PC-9 (cell line): ENCODE data around the gene UGT2A2. TPM values are rescaled to one million over a fixed set of nuclear protein-coding genes. Genes with fewer than 3 reads are reported as not detected.

Experiments used
- BruUV-seq: library from RNA; stranded (reverse); fragments of 400-500 nt; replicated peaks from 2 replicates; lab custom pipeline; 2021; lab: Mats Ljungman, UMichigan
- CTCF ChIA-PET: fragments of 300-600 bp; sonication (Branson Sonifier 250); formaldehyde crosslinking; loops from one replicate; lab custom pipeline; 2022; ENCODE audit warnings: antibody characterized with exemption; lab: Charles Lee
- POLR2A ChIA-PET: fragments of 300-600 bp; sonication (Branson Sonifier 250); formaldehyde crosslinking; loops from one replicate; lab custom pipeline; 2022; ENCODE audit warnings: antibody characterized with exemption; ENCODE audit not compliant: unreplicated experiment; lab: Charles Lee
- DNase-seq, 2 experiments: peaks; one replicate each; pipeline versions ENCODE4 v3.0.0 to v3.0.0-alpha.2; 2015 to 2022; ENCODE audit warnings: mixed read lengths in 1 of 2
- H2AFZ ChIP-seq: fragments of 200-600 bp; sonication (generic); 2 replicates; pipeline ENCODE4 v1.8.1; 2017; ENCODE audit warnings: antibody characterized with exemption
- H3F3A ChIP-seq: fragments of 200-600 bp; sonication (generic); 2 replicates; pipeline ENCODE4 v1.8.1; 2017; ENCODE audit warnings: antibody characterized with exemption, mild to moderate bottlenecking, low read depth; ENCODE audit not compliant: insufficient read depth
- H3K27ac ChIP-seq: fragments of 200-600 bp; sonication (generic); 2 replicates; pipeline ENCODE4 v1.6.1; 2016; ENCODE audit warnings: mixed run types
- H3K27me3 ChIP-seq: fragments of 200-600 bp; sonication (generic); 2 replicates; pipeline ENCODE4 v1.6.1; 2016; ENCODE audit warnings: low read depth, mixed run types; ENCODE audit not compliant: insufficient read depth
- H3K36me3 ChIP-seq: fragments of 200-600 bp; sonication (generic); 2 replicates; pipeline ENCODE4 v1.6.1; 2016; ENCODE audit warnings: low read depth, mixed run types
- H3K4me1 ChIP-seq: fragments of 200-600 bp; sonication (generic); replicated peaks from 2 replicates; pipeline ENCODE4 v1.6.1; 2016; ENCODE audit warnings: mixed run types; ENCODE audit not compliant: insufficient read depth
- H3K4me2 ChIP-seq: fragments of 200-600 bp; sonication (generic); 2 replicates; pipeline ENCODE4 v1.6.1; 2017; ENCODE audit warnings: mixed run types
- H3K4me3 ChIP-seq: fragments of 200-600 bp; sonication (generic); 2 replicates; pipeline ENCODE4 v1.6.1; 2016; ENCODE audit warnings: mixed run types
- H3K79me2 ChIP-seq: fragments of 200-600 bp; sonication (generic); 2 replicates; pipeline ENCODE4 v1.6.1; 2017; ENCODE audit warnings: low read depth, mixed run types
- H3K9me2 ChIP-seq: fragments of 200-600 bp; sonication (generic); 2 replicates; pipeline ENCODE4 v1.8.1; 2017; ENCODE audit warnings: mild to moderate bottlenecking; ENCODE audit not compliant: insufficient read depth
- H3K9me3 ChIP-seq: fragments of 200-600 bp; sonication (generic); 2 replicates; pipeline ENCODE4 v1.8.1; 2016; ENCODE audit warnings: low read depth; ENCODE audit not compliant: insufficient read depth
- H4K20me1 ChIP-seq: fragments of 200-600 bp; sonication (generic); 2 replicates; pipeline ENCODE4 v1.8.1; 2017; ENCODE audit not compliant: insufficient read depth
- CTCF ChIP-seq: fragments of 200-600 bp; sonication (generic); conservative IDR thresholded peaks from 2 replicates; pipeline ENCODE4 v1.6.1; 2017; ENCODE audit warnings: mixed run types, antibody characterized with exemption, mild to moderate bottlenecking, moderate library complexity
- EZH2 ChIP-seq: fragments of 200-600 bp; sonication (generic); IDR thresholded peaks from 2 replicates; pipeline ENCODE4 v1.8.0; 2017; ENCODE audit warnings: antibody characterized with exemption, low read depth
- intact Hi-C: fragments of 100-400 bp; cut with micrococcal nuclease; formaldehyde crosslinking; loops from one replicate; pipeline ENCODE4 v1.10.0; 2022; ENCODE audit not compliant: unreplicated experiment
- total RNA-seq: library from RNA; stranded (reverse); gene quantifications from 2 replicates; pipeline ENCODE4 v1.2.3, GENCODE V29; 2021

UGT2A2 gene
- total RNA-seq, 1 experiment from 2014 or later: not detected

GRCh38 chr4:69642961-69643360, 3.5 kb upstream of the UGT2A2 start:
- intact Hi-C loops: no loop called here
- Histone ChIP-seq H4K20me1 (no peaks in the 10 kb centered on the region), H3K27ac (no peak overlapping the region), H3K79me2 (no peaks in the 10 kb centered on the region), H3K4me1 (no peaks in the 10 kb centered on the region), H3F3A (no peaks in the 10 kb centered on the region), H2AFZ (no peak overlapping the region), H3K9me3 (no peaks in the 10 kb centered on the region), H3K4me3 (no peak overlapping the region), H3K4me2 (no peak overlapping the region), H3K27me3 (no peaks in the 10 kb centered on the region), H3K36me3 (no peaks in the 10 kb centered on the region), H3K9me2 (no peaks in the 10 kb centered on the region)
- POLR2A ChIA-PET: interaction anchor here (0.6 kb wide), 1 partner anchor 214 kb away, joined by 5 read pairs; no protein-coding TSS in a partner anchor
- TF ChIP-seq EZH2: no peak
- TF ChIP-seq CTCF: no peak
- no TSS peak for BruUV-seq
- CTCF ChIA-PET: interaction anchor here (0.6 kb wide), 1 partner anchor 1000 kb away, joined by 3 read pairs; no protein-coding TSS in a partner anchor
- DNase-seq: no peak

DNA sequence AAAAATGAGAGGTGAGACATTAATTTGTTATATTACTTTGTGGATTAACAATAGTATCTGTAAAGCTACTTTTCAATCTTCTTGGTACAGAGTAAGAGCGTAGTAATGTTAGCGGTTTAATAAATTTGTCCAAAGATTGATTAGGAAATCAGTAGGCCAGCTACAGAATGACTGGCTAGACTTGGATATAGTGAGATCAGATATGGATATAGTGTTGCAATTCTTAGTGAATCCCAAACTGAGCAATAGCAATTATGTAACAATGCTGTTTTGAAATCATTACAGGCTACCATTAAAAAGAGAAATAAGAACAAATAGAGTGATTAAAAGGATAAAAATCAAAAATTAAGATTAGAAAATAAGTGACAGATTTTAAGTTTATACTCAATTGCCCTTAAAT, 847 bp upstream of the UGT2A2 start:
- no TSS peak for BruUV-seq
- POLR2A ChIA-PET: no interaction called here

GRCh38 chr4:69617083-69617694, 22.3 kb downstream of the UGT2A2 start:
- POLR2A ChIA-PET: no interaction called here
- intact Hi-C loops: loop anchor here (2.0 kb wide), 1 partner anchor 298 kb away; no protein-coding TSS in a partner anchor
- Histone ChIP-seq H4K20me1 (no peaks in the 10 kb centered on the region), H3K79me2 (no peaks in the 10 kb centered on the region), H3K4me3 (no peak overlapping the region), H3F3A (no peaks in the 10 kb centered on the region), H3K4me1 (no peaks in the 10 kb centered on the region), H2AFZ (no peak overlapping the region), H3K36me3 (no peaks in the 10 kb centered on the region), H3K9me2 (no peaks in the 10 kb centered on the region), H3K27me3 (no peaks in the 10 kb centered on the region), H3K27ac (no peak overlapping the region), H3K9me3 (no peaks in the 10 kb centered on the region), H3K4me2 (no peak overlapping the region)
- no TSS peak for BruUV-seq
- DNase-seq: no peak
- TF ChIP-seq EZH2: no peak
- TF ChIP-seq CTCF: peak; percentile 57
- CTCF ChIA-PET: no interaction called here

More for the DNA sequence above, 847 bp upstream of the UGT2A2 start:
- Histone ChIP-seq H3K36me3 (no peaks in the 10 kb centered on the region), H3K9me2 (no peaks in the 10 kb centered on the region), H3K4me1 (no peaks in the 10 kb centered on the region), H2AFZ (no peak overlapping the region), H3K79me2 (no peaks in the 10 kb centered on the region), H3F3A (no peaks in the 10 kb centered on the region), H3K27ac (no peak overlapping the region), H3K4me3 (no peak overlapping the region), H4K20me1 (no peaks in the 10 kb centered on the region), H3K27me3 (no peaks in the 10 kb centered on the region), H3K4me2 (no peak overlapping the region), H3K9me3 (no peaks in the 10 kb centered on the region)
- intact Hi-C loops: no loop called here
- no peak for DNase-seq
- CTCF ChIA-PET: no interaction called here
- TF ChIP-seq CTCF (no peak), EZH2 (no peak)
